Activated CD4-positive, alpha-beta T cell treated with anti-CD3 and anti-CD28 coated beads for 1 hour (primary cell): ENCODE measurements around the gene SYNM.
"Not testable (repeated sequence)": the region's sequence is repeated elsewhere in the genome, so short reads cannot be mapped to it uniquely, and the experiment has no call there.

ENCODE experiments used
- DNase-seq: peaks from one replicate; pipeline ENCODE4 v3.0.0-alpha.2; 2020

SYNM gene

GRCh38 chr15:99104788-99105513, at the start of gene SYNM:
TSS of gene SYNM (plus strand) at chr15:99105080. CDS start at chr15:99105200, 120 bp downstream.
- DNase-seq, result no peak

GRCh38 chr15:99055555-99056134, 49.2 kb upstream of the SYNM start:
- no peak for DNase-seq

- no peak for DNase-seq
Measured at GRCh38 chr15:99057020-99057419, 47.9 kb upstream of the SYNM start.

- DNase-seq, result no peak
Measured at GRCh38 chr15:99057697-99058420, 47.0 kb upstream of the SYNM start.

GRCh38 chr15:99058421-99058870, 46.4 kb upstream of the SYNM start:
- DNase-seq, result no peak

- peak; percentile 15 for DNase-seq
Measured at GRCh38 chr15:99059010-99059981, 45.6 kb upstream of the SYNM start.

- not testable (repeated sequence) for DNase-seq
Measured at GRCh38 chr15:99060186-99060585, 44.7 kb upstream of the SYNM start.

GRCh38 chr15:99062226-99062625, 42.7 kb upstream of the SYNM start:
- no peak for DNase-seq

- DNase-seq, result no peak
Measured at GRCh38 chr15:99068186-99068585, 36.7 kb upstream of the SYNM start.

GRCh38 chr15:99070208-99070607, 34.7 kb upstream of the SYNM start:
- no peak for DNase-seq

- DNase-seq, result no peak
Measured at GRCh38 chr15:99071091-99071680, 33.7 kb upstream of the SYNM start.

- DNase-seq, result no peak
Measured at GRCh38 chr15:99073008-99073717, 31.7 kb upstream of the SYNM start.

GRCh38 chr15:99074446-99074845, 30.4 kb upstream of the SYNM start:
- DNase-seq, result no peak

- not testable (repeated sequence) for DNase-seq
Measured at GRCh38 chr15:99075059-99075652, 29.7 kb upstream of the SYNM start.

- DNase-seq, result no peak
Measured at GRCh38 chr15:99076109-99076508, 28.8 kb upstream of the SYNM start.

- DNase-seq, result no peak
Measured at GRCh38 chr15:99076555-99077308, 28.1 kb upstream of the SYNM start.

GRCh38 chr15:99082798-99083197, 22.1 kb upstream of the SYNM start:
- DNase-seq, result no peak

- DNase-seq, result no peak
Measured at GRCh38 chr15:99084965-99085364, 19.9 kb upstream of the SYNM start.

GRCh38 chr15:99085413-99086326, 19.2 kb upstream of the SYNM start:
- DNase-seq, result no peak
